ENCODE results near the gene SENP6.
"Not testable (repeated sequence)": the region's sequence is repeated elsewhere in the genome, so short reads cannot be mapped to it uniquely, and the experiment has no call there.

The SENP6 gene

GRCh38 chr6:75601304-75602245, at the start of gene SENP6:
Gene SENP6, plus strand, starts transcription at chr6:75601880. Its CDS starts 645 bp downstream, at chr6:75602525.
- peak; percentile 89 for DNase-seq (ENCODE audit: low spot score)

DNA sequence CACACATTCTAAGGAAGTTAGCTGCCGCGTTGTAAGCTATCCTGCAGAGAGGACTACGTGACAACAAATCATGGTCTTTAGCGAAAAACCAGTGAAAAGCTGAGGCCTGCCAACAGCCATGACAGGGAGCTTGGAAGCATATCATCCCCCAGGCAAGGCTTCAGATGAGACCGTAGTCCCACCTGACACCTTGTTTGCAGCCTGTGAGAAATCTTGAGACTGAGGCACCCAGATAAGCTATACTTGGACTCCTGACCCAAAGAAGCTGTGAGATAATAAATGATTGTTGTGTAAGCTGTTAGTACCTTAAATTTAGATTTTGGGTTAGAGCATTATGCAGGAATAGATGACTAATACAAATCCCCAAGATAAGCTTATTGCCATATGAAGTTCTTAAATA, 45.4 kb upstream of the SENP6 start:
- DNase-seq (ENCODE audit: low spot score): no peak

GRCh38 chr6:75557068-75557467, 44.6 kb upstream of the SENP6 start:
- no peak for DNase-seq (ENCODE audit: low spot score)

DNA sequence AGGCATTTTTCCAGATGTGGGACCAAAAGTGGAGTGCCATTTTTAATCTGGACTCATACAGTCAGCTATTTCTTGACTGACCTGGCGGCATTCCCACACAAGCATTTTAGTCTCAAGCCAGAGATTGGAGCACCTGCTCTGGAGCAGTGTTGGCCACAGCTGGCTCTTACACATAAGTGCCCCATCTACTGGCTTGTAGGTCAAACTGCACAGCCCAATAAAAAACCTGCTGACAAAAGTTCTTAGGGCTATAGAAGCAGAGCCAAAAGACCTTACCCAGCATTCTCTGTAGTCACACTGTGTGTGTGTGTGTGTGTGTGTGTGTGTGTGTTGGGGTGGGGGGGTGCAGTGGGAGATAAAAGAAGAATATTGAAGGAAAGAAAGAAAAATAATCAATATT, 38.6 kb upstream of the SENP6 start:
- DNase-seq (ENCODE audit: low spot score): no peak

GRCh38 chr6:75566137-75566767, 35.4 kb upstream of the SENP6 start:
- no peak for DNase-seq (ENCODE audit: low spot score)

DNA sequence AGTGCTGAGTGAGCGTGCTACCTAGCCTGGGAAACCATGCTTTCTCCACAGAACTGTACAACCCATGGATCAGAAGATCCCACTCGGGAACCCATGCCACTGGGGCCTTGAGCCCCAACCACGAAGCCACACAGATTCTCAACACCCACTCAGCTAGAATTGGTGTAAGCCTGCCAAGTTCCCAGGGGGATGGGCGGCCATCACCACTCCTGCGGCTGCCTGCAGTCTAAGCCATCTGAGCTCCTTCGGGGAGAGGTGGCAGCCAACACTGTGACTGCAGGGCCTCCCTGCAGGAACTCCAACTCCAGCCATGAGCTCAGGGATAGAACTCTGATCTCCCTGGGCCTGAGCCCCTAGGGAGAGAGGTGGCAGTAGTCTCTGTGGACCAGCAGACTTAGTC, 33.6 kb upstream of the SENP6 start:
- DNase-seq (ENCODE audit: low spot score): no peak

DNA sequence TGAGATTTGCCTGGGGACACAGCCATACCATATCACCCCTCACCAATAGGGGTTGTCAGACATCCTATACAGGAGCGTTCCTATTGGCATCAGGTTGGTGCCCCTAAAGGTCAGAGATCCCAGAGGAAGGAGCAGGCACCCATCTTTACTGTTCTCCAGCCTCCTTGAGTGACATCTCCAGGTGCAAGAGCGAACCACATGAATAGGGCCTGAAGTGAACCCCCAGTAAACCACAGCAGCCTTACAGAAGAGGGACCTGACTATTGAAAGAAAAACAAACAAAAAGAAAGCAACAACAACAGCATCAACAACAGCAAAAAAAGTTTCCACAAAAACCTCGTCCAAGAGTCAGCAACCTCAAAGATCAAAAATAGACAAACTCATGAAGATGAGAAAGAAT, 32.7 kb upstream of the SENP6 start:
- DNase-seq (ENCODE audit: low spot score): no peak

DNA sequence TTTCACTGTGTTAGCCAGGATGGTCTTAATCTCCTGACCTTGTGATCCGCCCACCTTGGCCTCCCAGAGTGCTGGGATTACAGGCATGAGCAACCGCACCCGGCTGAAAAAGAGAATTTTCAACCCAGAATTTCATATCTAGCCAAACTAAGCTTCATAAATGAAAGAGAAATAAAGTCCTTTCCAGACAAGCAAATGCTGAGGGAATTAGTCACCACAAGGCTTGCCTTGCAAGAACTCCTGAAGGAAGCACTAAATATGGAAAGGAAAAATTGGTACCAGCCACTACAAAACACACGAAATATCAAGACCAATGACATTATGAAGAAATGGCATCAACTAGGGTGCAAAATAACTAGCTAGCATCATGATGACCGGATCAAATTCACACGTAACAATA, 31.0 kb upstream of the SENP6 start:
- DNase-seq (ENCODE audit: low spot score): not testable (repeated sequence)

DNA sequence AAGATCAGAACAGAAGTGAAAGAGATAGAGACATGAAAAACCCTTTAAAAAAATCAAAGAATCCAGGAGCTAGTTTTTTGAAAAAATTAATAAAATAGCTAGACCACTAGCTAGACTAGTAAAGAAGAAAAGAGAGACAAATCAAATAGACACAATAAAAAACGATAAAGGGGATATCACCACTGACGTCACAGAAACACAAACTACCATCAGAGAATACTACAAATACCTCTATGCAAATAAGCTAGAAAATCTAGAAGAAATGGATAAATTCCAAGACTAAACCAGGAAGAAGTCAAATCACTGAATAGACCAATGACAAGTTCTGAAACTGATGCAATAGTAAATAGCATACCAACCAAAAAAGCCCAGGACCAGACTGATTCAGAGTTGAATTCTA, 29.6 kb upstream of the SENP6 start:
- no peak for DNase-seq (ENCODE audit: low spot score)

- DNase-seq (ENCODE audit: low spot score): no peak
Observed at GRCh38 chr6:75579951-75580350, 21.7 kb upstream of the SENP6 start.

- DNase-seq (ENCODE audit: low spot score): no peak
Observed at GRCh38 chr6:75581231-75581630, 20.4 kb upstream of the SENP6 start.

DNA sequence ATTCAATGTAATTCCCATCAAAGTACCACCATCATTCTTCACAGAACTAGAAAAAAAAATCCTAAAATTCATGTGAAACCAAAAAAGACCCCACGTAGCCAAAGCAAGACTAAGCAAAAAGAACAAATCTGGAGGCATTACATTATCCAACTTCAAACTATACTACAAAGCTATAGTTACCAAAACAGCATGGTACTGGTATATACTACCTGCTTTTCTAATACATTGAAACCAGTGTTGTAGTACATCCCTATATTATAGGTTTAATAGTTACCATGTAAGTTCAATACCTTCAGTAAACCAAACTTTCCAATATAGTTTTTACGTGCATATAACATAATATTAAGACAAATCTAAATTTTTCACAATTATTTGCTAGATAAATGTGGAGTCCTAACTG, 17.1 kb upstream of the SENP6 start:
- DNase-seq (ENCODE audit: low spot score): not testable (repeated sequence)

GRCh38 chr6:75588948-75589347, 12.7 kb upstream of the SENP6 start:
- DNase-seq (ENCODE audit: low spot score): no peak

DNA sequence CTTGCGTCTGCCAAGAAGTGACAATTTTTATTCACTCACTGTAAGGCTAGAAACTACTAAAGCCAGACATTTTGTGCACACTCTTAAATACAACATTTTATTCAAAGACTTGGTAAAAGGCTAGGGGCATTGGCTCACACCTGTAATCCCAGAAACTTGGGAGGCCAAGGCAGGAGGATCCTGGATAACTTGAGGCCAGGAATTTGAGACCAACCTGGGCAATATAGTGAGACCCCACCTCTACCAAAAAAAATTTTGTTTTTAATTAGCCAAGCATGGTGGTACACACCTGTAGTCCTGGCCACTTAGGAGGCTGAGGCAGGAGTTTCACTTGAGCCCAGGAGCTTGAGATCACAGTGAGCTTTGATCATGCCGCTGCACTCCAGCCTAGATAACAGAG, 11.3 kb upstream of the SENP6 start:
- DNase-seq (ENCODE audit: low spot score): no peak

DNA sequence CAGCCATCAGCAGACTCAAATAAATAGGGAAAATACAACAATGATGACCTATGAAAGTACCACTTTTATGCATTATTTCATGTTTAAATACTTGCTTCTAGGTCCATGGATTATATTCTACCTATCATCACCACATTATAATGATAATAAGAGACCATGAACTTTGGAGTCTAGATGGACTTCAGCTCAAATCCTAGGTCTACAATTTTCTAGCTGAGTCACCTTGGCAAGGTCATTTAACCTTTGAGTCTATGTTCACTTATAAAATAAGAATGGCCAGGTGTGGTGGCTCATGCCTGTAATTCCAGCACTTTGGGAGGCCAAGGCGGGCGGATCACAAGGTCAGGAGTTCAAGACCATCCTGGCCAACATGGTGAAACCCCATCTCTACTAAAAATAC, 5.3 kb upstream of the SENP6 start:
- DNase-seq (ENCODE audit: low spot score): not testable (repeated sequence)

- no peak for DNase-seq (ENCODE audit: low spot score)
Observed at GRCh38 chr6:75600768-75601167, 912 bp upstream of the SENP6 start.

DNA sequence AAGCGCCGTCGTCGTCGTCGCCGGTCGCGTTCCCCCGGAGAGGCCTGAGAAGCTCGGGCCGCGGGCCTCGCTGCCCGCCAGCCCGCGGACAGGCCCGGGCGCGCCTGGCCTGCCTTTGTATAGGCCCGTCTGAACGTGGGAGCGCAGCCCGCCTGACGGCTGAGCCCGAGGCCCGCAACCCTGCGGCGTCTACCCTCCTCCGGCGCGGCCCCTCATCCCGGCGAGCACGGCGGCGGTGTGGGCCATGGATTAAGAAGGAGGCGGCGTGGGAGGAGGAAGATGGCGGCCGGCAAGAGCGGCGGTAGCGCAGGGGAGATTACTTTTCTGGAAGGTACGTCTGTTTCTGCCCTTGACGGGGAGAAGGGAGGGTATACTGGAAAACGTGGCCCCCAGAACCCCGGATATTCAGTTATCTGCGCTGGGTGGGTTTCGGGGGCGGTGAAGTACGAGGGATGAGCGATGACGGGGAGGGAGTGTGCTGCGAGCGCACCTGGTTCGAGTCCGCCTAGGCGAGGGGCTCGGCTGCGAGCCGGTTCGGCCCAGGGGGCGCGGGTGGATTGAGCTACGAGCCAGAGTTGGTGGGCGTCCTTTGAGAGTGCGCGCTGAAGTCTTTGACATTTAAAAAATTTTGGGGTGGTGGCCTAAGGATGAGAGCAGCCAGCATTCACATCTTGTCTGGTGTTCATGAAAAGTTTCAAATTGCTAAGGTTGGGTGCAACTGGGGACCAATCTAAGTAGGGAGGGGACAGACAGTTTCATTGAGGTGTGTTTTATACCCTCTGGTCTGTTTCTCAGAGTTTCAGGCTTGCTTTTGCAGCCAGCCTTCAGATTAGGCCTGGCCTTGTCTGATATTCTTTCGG, 796 bp downstream of the SENP6 start:
- peak; percentile 78 for DNase-seq (ENCODE audit: low spot score)

DNA sequence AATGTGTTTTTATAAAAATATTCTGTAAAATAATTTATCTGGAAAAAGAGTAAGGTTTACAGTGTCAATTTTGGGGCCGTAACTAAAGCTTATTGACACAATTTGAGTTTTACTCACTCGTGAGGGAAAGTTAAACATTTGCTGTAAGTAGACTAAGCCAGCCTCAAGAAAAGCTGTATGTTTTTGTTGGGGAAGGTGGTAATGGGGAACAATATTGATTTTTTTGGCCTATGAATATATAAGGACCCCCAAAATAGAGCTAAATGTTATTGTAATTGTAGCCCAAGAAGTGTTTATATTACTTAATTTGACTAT, 1.4 kb downstream of the SENP6 start:
- DNase-seq (ENCODE audit: low spot score): no peak

- DNase-seq (ENCODE audit: low spot score): no peak
Observed at GRCh38 chr6:75604294-75604693, 2.6 kb downstream of the SENP6 start.

- DNase-seq (ENCODE audit: low spot score): no peak
Observed at GRCh38 chr6:75605635-75606034, 4.0 kb downstream of the SENP6 start.

- DNase-seq (ENCODE audit: low spot score): no peak
Observed at GRCh38 chr6:75608304-75608703, 6.6 kb downstream of the SENP6 start.

GRCh38 chr6:75608956-75609533, 7.4 kb downstream of the SENP6 start:
- DNase-seq (ENCODE audit: low spot score): no peak
